ENCODE measurements around the gene NAGK.

DNA sequence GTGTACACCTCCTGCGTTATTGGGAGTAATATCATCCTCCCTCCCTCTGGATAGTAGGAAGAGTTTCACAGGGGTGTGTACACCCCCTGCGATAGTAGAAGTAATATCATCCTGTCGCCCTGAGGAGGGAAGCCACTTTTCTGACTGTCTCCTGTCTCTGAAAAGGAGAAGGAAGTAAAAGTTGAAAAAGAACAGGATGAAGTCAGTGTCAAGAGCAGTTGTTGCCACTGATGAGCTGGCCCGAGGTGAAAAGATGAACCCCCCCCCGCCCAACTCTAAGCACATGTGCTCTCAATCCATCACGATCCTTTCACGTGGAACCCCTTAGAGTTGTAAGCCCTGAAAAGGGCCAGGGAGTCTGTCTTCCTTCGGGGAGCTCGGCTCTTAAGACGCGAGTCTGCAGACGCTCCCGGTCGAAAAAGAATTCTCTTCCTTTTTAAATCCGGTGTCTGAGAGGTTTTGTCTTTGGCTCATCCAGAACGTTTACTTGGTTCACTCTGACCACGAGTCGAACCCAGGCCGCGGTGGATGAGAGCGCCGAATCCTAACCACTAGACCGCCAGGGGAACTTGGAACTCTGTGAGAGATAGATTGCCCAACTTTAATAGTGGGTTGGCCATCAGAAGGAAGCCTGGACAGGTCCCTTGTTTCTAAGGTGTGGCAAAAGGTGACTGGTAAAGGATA is 22.4 kb upstream of the NAGK start:
- TF ChIP-seq CTCF (conservative IDR thresholded peaks at IDR 0.05 in 1 of 2, IDR thresholded peaks at IDR 0.05 in 1 of 2; ENCODE audit: extremely low read depth in 1 of 2, insufficient read depth in 1 of 2, low read depth in 1 of 2, low read length in 2 of 2) (no peak), EZH2 (IDR thresholded peaks at IDR 0.05; ENCODE audit: borderline replicate concordance, low read length) (no peak)
